H1 (cell line): Measurements from ENCODE around the gene DBP. TPM values are rescaled to one million over a fixed set of nuclear protein-coding genes. Genes with fewer than 3 reads are reported as not detected.

Source experiments
- CTCF ChIA-PET: fragments of 300-600 bp; sonication (Branson Sonifier 250); formaldehyde crosslinking; loops from one replicate; lab custom pipeline; 2021; ENCODE audit not compliant: partially characterized antibody; lab: Charles Lee
- POLR2A ChIA-PET: fragments of 300-600 bp; sonication (Branson Sonifier 250); formaldehyde crosslinking; loops from one replicate; lab custom pipeline; 2021; ENCODE audit warnings: inconsistent platforms; ENCODE audit not compliant: partially characterized antibody; lab: Charles Lee
- DNase-seq, 2 experiments: peaks; one replicate each; pipeline versions ENCODE4 v3.0.0 to v3.0.0-alpha.2; 2010 to 2022; ENCODE audit warnings: low spot score in 2 of 2, low read depth in 1 of 2, mixed read lengths in 1 of 2
- FAIRE-seq: peaks from 2 replicates; lab custom pipeline; 2011; peaks lifted over from hg19 to GRCh38; lab: Jason Lieb, UNC
- H2AFZ ChIP-seq: 2 replicates; pipeline ENCODE4 v1.8.1; 2012; ENCODE audit warnings: low read length, inconsistent platforms
- H2AK5ac ChIP-seq: 2 replicates; pipeline ENCODE4 v1.6.1; 2013; ENCODE audit warnings: low read depth, low read length
- H2BK120ac ChIP-seq: replicated peaks from 2 replicates; pipeline ENCODE3; 2013; ENCODE audit warnings: low read depth, low read length, inconsistent platforms
- H2BK12ac ChIP-seq: 2 replicates; pipeline ENCODE4 v1.6.1; 2013; ENCODE audit warnings: low read depth, low read length
- H2BK15ac ChIP-seq: 2 replicates; pipeline ENCODE4 v1.6.1; 2013; ENCODE audit warnings: low read length
- H2BK20ac ChIP-seq: 2 replicates; pipeline ENCODE4 v1.6.1; 2013; ENCODE audit warnings: low read length
- H2BK5ac ChIP-seq: 2 replicates; pipeline ENCODE4 v1.6.1; 2013; ENCODE audit warnings: low read depth, low read length
- H3K14ac ChIP-seq: 2 replicates; pipeline ENCODE4 v1.6.1; 2013; ENCODE audit warnings: inconsistent platforms; ENCODE audit not compliant: insufficient read length
- H3K18ac ChIP-seq: 2 replicates; pipeline ENCODE4 v1.6.1; 2013; ENCODE audit warnings: low read length; ENCODE audit errors: extremely low read depth
- H3K23ac ChIP-seq: 2 replicates; pipeline ENCODE4 v1.6.1; 2013; ENCODE audit warnings: inconsistent platforms; ENCODE audit not compliant: insufficient read length
- H3K23me2 ChIP-seq: 2 replicates; pipeline ENCODE4 v1.6.1; 2013; ENCODE audit warnings: low read depth, low read length
- H3K27ac ChIP-seq: 2 replicates; pipeline ENCODE4 v1.6.1; 2011; ENCODE audit warnings: low read depth, low read length, inconsistent platforms
- H3K27me3 ChIP-seq, 4 experiments: replicated peaks in 1 of 4; 1 replicate in 1 of 4; 2 replicates in 3 of 4; pipeline versions ENCODE4 v1.6.1 to v1.8.1; 2011 to 2013; ENCODE audit warnings: low read length in 3 of 4, mild to moderate bottlenecking in 3 of 4, inconsistent platforms in 2 of 4, mixed read lengths in 2 of 4, moderate library complexity in 1 of 4; ENCODE audit not compliant: control insufficient read depth in 3 of 4, insufficient read depth in 3 of 4; ENCODE audit errors: extremely low read depth in 1 of 4
- H3K36me3 ChIP-seq, 4 experiments: 2 replicates each; pipeline versions ENCODE4 v1.6.1 to v1.8.1; 2011 to 2013; ENCODE audit warnings: mild to moderate bottlenecking in 4 of 4, low read length in 3 of 4, moderate library complexity in 2 of 4, control low read depth in 1 of 4, inconsistent platforms in 1 of 4; ENCODE audit not compliant: insufficient read depth in 4 of 4, control insufficient read depth in 2 of 4
- H3K4ac ChIP-seq: replicated peaks from 2 replicates; pipeline ENCODE3; 2013; ENCODE audit warnings: low read length, low read depth, mixed read lengths, inconsistent platforms; ENCODE audit not compliant: insufficient read length
- H3K4me1 ChIP-seq, 4 experiments: replicated peaks in 1 of 4; 1 replicate in 1 of 4; 2 replicates in 3 of 4; pipeline versions ENCODE4 v1.6.1 to v1.8.1; 2011 to 2013; ENCODE audit warnings: low read length in 3 of 4, inconsistent platforms in 2 of 4, mixed read lengths in 1 of 4; ENCODE audit not compliant: insufficient read depth in 4 of 4, control insufficient read depth in 3 of 4
- H3K4me2 ChIP-seq, 2 experiments: 2 replicates each; pipeline versions ENCODE4 v1.6.1 to v1.8.1; 2011 to 2013; ENCODE audit warnings: low read depth in 2 of 2, low read length in 2 of 2, control low read depth in 1 of 2, inconsistent platforms in 1 of 2, mild to moderate bottlenecking in 1 of 2; ENCODE audit not compliant: insufficient read depth in 1 of 2
- H3K4me3 ChIP-seq, 4 experiments: fragments of 200-600, 300-600 bp in 1 of 4; sonication (generic), shearing (Covaris generic), sonication (Bioruptor Twin) in 1 of 4; 2 replicates each; pipeline versions ENCODE4 v1.5.1 to v1.8.1; 2011 to 2016; ENCODE audit warnings: low read length in 4 of 4, low read depth in 3 of 4, control low read depth in 2 of 4, inconsistent platforms in 2 of 4, mild to moderate bottlenecking in 2 of 4, mixed read lengths in 1 of 4, moderate library complexity in 1 of 4; ENCODE audit not compliant: insufficient read depth in 2 of 4; ENCODE audit errors: extremely low read depth in 1 of 4
- H3K56ac ChIP-seq: replicated peaks from 2 replicates; pipeline ENCODE3; 2013; ENCODE audit warnings: low read depth, mild to moderate bottlenecking, mixed read lengths, low read length, inconsistent platforms; ENCODE audit not compliant: insufficient read length
- H3K79me1 ChIP-seq: 2 replicates; pipeline ENCODE4 v1.6.1; 2013; ENCODE audit warnings: low read depth, low read length, control low read depth
- H3K79me2 ChIP-seq, 2 experiments: 2 replicates each; pipeline versions ENCODE4 v1.6.1 to v1.8.1; 2012 to 2013; ENCODE audit warnings: low read length in 2 of 2, mild to moderate bottlenecking in 2 of 2, inconsistent platforms in 1 of 2; ENCODE audit not compliant: insufficient read depth in 2 of 2, control insufficient read depth in 1 of 2
- H3K9ac ChIP-seq, 4 experiments: replicated peaks in 1 of 4; 1 replicate in 1 of 4; 2 replicates in 3 of 4; pipeline versions ENCODE4 v1.6.1 to v1.8.1; 2011 to 2013; ENCODE audit warnings: low read depth in 3 of 4, low read length in 3 of 4, control low read depth in 2 of 4, mild to moderate bottlenecking in 2 of 4, moderate library complexity in 2 of 4, inconsistent platforms in 1 of 4; ENCODE audit errors: extremely low read depth in 1 of 4
- H3K9me3 ChIP-seq, 2 experiments: 2 replicates each; pipeline versions ENCODE4 v1.6.1 to v1.8.1; 2012 to 2013; ENCODE audit warnings: mild to moderate bottlenecking in 2 of 2, moderate library complexity in 2 of 2, control low read depth in 1 of 2, inconsistent platforms in 1 of 2, low read depth in 1 of 2, low read length in 1 of 2, mixed read lengths in 1 of 2; ENCODE audit not compliant: insufficient read depth in 2 of 2
- H4K20me1 ChIP-seq, 2 experiments: replicated peaks in 1 of 2; 2 replicates each; pipeline versions ENCODE3 to v1.8.1; 2011 to 2013; ENCODE audit warnings: inconsistent platforms in 2 of 2, low read length in 2 of 2, mild to moderate bottlenecking in 1 of 2; ENCODE audit not compliant: insufficient read depth in 2 of 2, control insufficient read depth in 1 of 2
- H4K5ac ChIP-seq: 2 replicates; pipeline ENCODE4 v1.6.1; 2013; ENCODE audit warnings: low read length, low read depth, mixed read lengths, inconsistent platforms; ENCODE audit not compliant: insufficient read length
- H4K8ac ChIP-seq: 2 replicates; pipeline ENCODE4 v1.8.0; 2013; ENCODE audit warnings: mild to moderate bottlenecking, moderate library complexity, low read length, inconsistent platforms; ENCODE audit not compliant: insufficient read depth; ENCODE audit errors: extremely low read depth
- H4K91ac ChIP-seq: replicated peaks from 2 replicates; pipeline ENCODE3; 2013; ENCODE audit warnings: low read length, mixed read lengths, inconsistent platforms; ENCODE audit not compliant: insufficient read length
- BCL11A ChIP-seq, 2 experiments: IDR thresholded peaks; one replicate each; pipeline ENCODE4 v1.6.1; 2011; ENCODE audit warnings: low read depth in 2 of 2, low read length in 2 of 2, mild to moderate bottlenecking in 2 of 2
- BRCA1 ChIP-seq: IDR thresholded peaks from 2 replicates; pipeline ENCODE4 v1.6.1; 2012; ENCODE audit warnings: low read depth, low read length, improper control_type of control experiment
- CTBP2 ChIP-seq: IDR thresholded peaks from 2 replicates; pipeline ENCODE4 v1.7.0; 2011; ENCODE audit warnings: borderline replicate concordance, mild to moderate bottlenecking, moderate library complexity, mixed read lengths, low read length; ENCODE audit not compliant: insufficient read depth, insufficient read length
- HDAC2 ChIP-seq, 2 experiments: fragments of 300-600 bp in 1 of 2; sonication (generic) in 1 of 2; IDR thresholded peaks; 2 replicates each; pipeline ENCODE4 v1.6.1; 2011 to 2012; ENCODE audit warnings: low read depth in 2 of 2, low read length in 2 of 2, mild to moderate bottlenecking in 2 of 2, moderate library complexity in 2 of 2, borderline replicate concordance in 1 of 2, inconsistent platforms in 1 of 2
- KDM4A ChIP-seq: IDR thresholded peaks from one replicate; pipeline ENCODE4 v1.7.1; 2012; ENCODE audit warnings: low read depth, mild to moderate bottlenecking, moderate library complexity, low read length, inconsistent platforms; ENCODE audit not compliant: severe bottlenecking
- KDM5A ChIP-seq: fragments of 200-600 bp; IDR thresholded peaks from 2 replicates; pipeline ENCODE4 v1.7.1; 2012; ENCODE audit warnings: mild to moderate bottlenecking, low read length, inconsistent platforms, mixed read lengths
- MAX ChIP-seq: IDR thresholded peaks from 2 replicates; pipeline ENCODE4 v1.6.1; 2012; ENCODE audit warnings: inconsistent platforms
- RFX5 ChIP-seq: IDR thresholded peaks from 2 replicates; pipeline ENCODE4 v1.6.1; 2011; ENCODE audit warnings: low read depth, low read length, improper control_type of control experiment, borderline replicate concordance
- TAF1 ChIP-seq: IDR thresholded peaks from 2 replicates; pipeline ENCODE4 v1.6.1; 2011; ENCODE audit warnings: mild to moderate bottlenecking, low read depth, low read length
- USF2 ChIP-seq: IDR thresholded peaks from 2 replicates; pipeline ENCODE4 v1.6.1; 2011; ENCODE audit warnings: low read length, improper control_type of control experiment
- WGBS, 2 experiments: shearing (Covaris generic) in 1 of 2; methylation state at CpG; one replicate each; pipeline versions ENCODE4 v1.1.6 to v1.1.7; 2013 to 2015; ENCODE audit warnings: low lambda C conversion rate in 2 of 2, mixed read lengths in 2 of 2, inconsistent platforms in 1 of 2, low coverage in 1 of 2, missing lambda C conversion rate in 1 of 2; ENCODE audit not compliant: insufficient replicate concordance in 2 of 2, insufficient coverage in 1 of 2, insufficient read length in 1 of 2; ENCODE audit errors: extremely low coverage in 1 of 2, missing lambda C conversion rate in 1 of 2; 5-methylcytosine and 5-hydroxymethylcytosine counted together
- polyA plus RNA-seq, 7 experiments: library from polyadenylated mRNA; depleted of rRNA in 3 of 7; stranded (reverse) in 5 of 7; unstranded in 2 of 7; fragments of >200 nt in 5 of 7; fragments of 200-250 nt in 2 of 7; gene quantifications; 1 replicate in 5 of 7; 2 replicates in 1 of 7; 4 replicates in 1 of 7; pipeline versions ENCODE4 v1.2.1 to v1.2.3, GENCODE V29; 2011 to 2013; ENCODE audit warnings: missing spikeins in 2 of 7, mixed read lengths in 2 of 7
- total RNA-seq: library from RNA; stranded (reverse); fragmentation: NEBNext Ultra II Directional; extraction: Animal tissue kit (Norgen Biotek cat#: 25700); gene quantifications from 2 replicates; pipeline ENCODE4 v1.2.1, GENCODE V29; 2021

DBP gene
- total and polyA plus RNA-seq, 2 of the 8 experiments (the other 6 are each of a cell fraction or from before 2014, with no cell fraction given), result 7.5 to 8.3 TPM

- WGBS, 2 experiments, result 86% methylated on average over 15 of the region's 16 CpGs; no CpG with 5 or more reads in 1 of the 2 experiments
- peaks cover 0 to 4% of the 10 kb centered on the region in 2 experiments; a peak in 1 of 4 replicates for H3K79me2 ChIP-seq
- H3K27me3 ChIP-seq, result peaks cover 0 to 2% (median 0%) of the 10 kb centered on the region in 4 experiments; a peak in 2 of 7 replicates
- CTCF ChIA-PET, result interaction anchor here (0.6 to 1.1 kb wide), 3 partner anchors 9 to 149 kb away, joined by 3 read pairs; no protein-coding TSS in a partner anchor
- peak overlapping the region; percentile 5 for H2BK120ac ChIP-seq
- H3K56ac ChIP-seq, result no peak overlapping the region
- no peaks in the 10 kb centered on the region for H4K20me1 ChIP-seq
- peak overlapping the region; percentile 65 to 94 for H3K4me2 ChIP-seq
- peak overlapping the region; percentile 70 for H3K27ac ChIP-seq
- H3K79me1 ChIP-seq, result no peaks in the 10 kb centered on the region
- H2BK15ac ChIP-seq, result peak overlapping the region; percentile 92; the same call in 1 of the 2 replicates
- peak overlapping the region; percentile 92 for H2BK20ac ChIP-seq
- POLR2A ChIA-PET, result interaction anchor here (0.8 to 5.6 kb wide), 5 partner anchors 9 to 325 kb away, joined by 3 to 28 read pairs (median 4); partner anchors contain the start of genes FUT2, RPL18 and SPHK2
- peak overlapping the region; percentile 98 for H2AK5ac ChIP-seq
- peaks cover 25% of the 10 kb centered on the region for H3K23me2 ChIP-seq
- H4K91ac ChIP-seq, result peak overlapping the region; percentile 0
- H3K4me3 ChIP-seq, result peak overlapping the region in 3 of 4 experiments; percentile 0 to 67 (median 43); a peak in 4 of 8 replicates
- no peak for FAIRE-seq
- peak overlapping the region; percentile 64 for H3K18ac ChIP-seq
- no peak overlapping the region for H3K23ac ChIP-seq
- peak overlapping the region; percentile 94 for H2BK5ac ChIP-seq
- H2AFZ ChIP-seq, result no peak overlapping the region
- DNase-seq, result peak in 1 of 2 experiments; percentile 86
- H3K9ac ChIP-seq, result peak overlapping the region in 2 of 4 experiments; percentile 14 to 20; a peak in 2 of 7 replicates
- no peaks in the 10 kb centered on the region for H3K9me3 ChIP-seq
- H3K4ac ChIP-seq, result no peak overlapping the region
- peaks cover 9 to 26% (median 18%) of the 10 kb centered on the region in 4 experiments for H3K4me1 ChIP-seq
- peak overlapping the region; percentile 8 for H4K5ac ChIP-seq
- no peak overlapping the region for H4K8ac ChIP-seq
- H3K36me3 ChIP-seq, result no peaks in the 10 kb centered on the region
- peak overlapping the region; percentile 97 for H2BK12ac ChIP-seq
- no peak overlapping the region for H3K14ac ChIP-seq
- TF ChIP-seq MAX, result no peak
- TF ChIP-seq HDAC2 (IDR thresholded peaks at IDR 0.05; ENCODE audit: borderline replicate concordance in 1 of 2, low read depth in 2 of 2, low read length in 2 of 2), result no peak
- TF ChIP-seq BCL11A (IDR thresholded peaks at IDR 0.05; ENCODE audit: low read depth in 2 of 2, low read length in 2 of 2), result no peak
- no peak for TF ChIP-seq BRCA1
- TF ChIP-seq TAF1, result 0 out of 2 replicates have a peak, but pooled peaks have one; percentile 42
- TF ChIP-seq RFX5, result no peak
- TF ChIP-seq KDM4A, result no peak
- TF ChIP-seq USF2, result no peak
- TF ChIP-seq CTBP2, result no peak
- TF ChIP-seq KDM5A, result no peak
Observed at GRCh38 chr19:48638831-48639381, 1.7 kb upstream of the DBP start.
